ENCODE data around the gene MIDN.
A peak's percentile ranks its signal among the peaks of the same experiment; 100 is the strongest.

MIDN gene

DNA sequence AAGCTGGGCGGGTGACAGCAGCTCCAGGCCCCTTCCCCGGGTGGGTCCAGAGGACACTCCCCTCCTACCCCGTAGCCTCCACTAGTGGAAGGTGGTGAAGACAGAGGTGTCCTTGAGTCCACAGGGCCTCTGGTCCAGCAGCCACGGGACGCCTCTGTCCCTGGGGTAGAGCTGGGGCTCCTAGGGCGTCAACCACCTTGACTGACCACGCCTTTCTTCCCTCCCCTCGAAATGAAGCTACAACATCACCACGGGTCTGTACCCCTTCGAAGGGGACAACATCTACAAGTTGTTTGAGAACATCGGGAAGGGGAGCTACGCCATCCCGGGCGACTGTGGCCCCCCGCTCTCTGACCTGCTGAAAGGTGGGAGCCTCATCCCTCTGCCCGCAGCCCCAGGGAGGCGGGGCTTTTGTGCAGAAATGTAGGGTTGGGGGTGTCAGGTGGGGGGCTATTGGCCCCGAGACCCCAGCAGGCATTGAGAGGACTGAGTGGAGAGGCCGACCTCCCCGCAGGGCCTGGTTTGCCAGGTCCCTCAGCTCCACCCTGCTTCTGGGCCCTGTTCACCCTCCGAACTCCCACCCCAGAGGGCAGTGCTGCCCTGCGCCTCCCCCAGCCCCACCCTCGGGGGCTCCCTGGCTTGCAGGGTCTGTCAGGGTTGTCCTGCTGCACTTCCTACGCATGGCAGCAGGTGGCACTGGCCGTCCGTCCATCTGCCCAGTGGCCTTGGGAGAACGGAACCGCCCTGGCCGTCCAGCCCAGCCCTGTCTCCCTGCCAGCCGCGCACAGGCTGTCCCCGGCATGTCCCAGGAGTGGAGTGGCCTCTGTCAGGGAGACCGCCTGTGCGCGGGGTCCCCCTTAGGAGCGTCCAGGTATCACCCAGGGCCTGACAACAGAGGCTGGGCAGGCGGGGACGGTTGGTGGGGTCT lies 27.1 kb upstream of the MIDN start:
- peak; percentile 46 for DNase-seq (ENCODE audit: low read depth)

GRCh38 chr19:1221904-1222255 lies 26.5 kb upstream of the MIDN start:
- no peak for DNase-seq (ENCODE audit: low read depth)

DNA sequence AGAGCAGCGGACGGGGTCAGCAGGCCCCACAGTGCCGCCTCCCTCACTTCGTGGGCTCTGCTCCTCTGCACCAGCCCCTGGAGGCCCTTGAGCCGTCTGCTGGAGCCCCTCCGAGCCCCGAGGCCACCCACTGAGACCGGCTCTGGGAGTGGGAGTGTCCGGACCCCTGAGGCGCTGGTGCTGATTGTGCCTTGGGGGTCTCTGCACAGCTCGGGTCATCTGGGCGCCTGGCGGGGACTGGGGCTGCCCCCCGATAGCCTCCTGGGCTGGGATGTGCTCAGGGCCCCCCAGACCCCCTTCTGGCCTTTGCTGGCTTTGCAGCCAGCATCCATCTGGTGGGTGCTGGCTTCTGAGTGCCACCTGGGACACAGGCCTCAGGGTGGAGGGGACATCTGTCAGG lies 26.0 kb upstream of the MIDN start:
- no peak for DNase-seq (ENCODE audit: low read depth)

DNA sequence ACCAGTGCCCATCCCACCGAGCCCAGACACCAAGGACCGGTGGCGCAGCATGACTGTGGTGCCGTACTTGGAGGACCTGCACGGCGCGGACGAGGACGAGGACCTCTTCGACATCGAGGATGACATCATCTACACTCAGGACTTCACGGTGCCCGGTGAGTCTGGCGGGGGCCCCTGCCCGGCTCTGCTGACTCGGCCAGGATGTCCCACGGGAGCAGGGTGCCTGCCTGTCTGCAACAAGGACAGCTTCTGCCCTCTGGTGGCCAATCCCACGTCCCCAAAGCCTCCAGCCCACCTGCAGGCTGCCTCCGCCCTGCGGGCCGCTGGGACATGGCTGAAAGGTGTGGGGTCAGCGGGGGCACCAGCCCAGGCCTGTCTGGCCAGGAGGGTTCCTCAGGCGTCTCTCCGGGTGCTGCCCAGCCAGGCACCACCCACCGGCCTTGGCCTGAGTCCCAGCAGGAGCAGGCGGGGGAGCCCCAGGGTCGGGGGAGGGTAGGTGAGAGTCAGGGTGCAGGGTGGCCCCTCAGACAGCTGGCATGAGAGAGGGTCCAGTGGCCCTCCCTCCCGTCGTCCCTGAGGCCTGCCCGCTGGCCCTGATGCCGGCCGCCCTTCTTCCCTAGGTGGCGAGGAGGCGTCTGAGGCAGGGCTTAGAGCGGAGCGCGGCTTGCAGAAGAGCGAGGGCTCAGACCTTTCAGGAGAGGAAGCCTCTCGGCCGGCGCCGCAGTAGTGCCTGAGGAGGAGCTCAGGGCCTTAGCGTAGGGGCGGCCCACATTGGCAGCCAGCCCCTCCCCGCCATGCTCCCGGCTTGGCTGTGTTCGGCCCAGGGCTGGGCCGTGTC lies 25.1 kb upstream of the MIDN start:
- peak; percentile 44 for DNase-seq (ENCODE audit: low read depth)

GRCh38 chr19:1224047-1224825 lies 24.1 kb upstream of the MIDN start:
- DNase-seq (ENCODE audit: low read depth) = no peak

DNA sequence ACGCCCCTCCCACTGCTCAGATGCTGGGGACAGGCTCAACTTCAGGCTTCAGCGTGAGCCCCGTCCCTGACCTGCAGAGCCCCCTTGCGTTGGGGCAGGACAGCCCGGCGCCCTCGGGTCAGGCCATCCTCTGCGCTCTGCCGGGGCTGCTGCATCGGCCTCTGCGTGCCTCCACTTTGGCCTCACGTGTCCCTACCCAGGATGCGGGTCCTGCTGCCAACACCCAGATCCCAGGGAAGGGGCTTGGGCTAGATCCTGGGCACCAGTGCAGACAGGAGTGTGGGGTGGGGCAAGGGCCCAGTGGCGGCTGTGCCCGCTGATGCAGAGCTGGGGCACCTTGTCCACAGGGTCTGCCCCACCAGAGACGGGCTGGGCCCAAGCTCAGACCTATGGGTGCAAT lies 23.5 kb upstream of the MIDN start:
- DNase-seq (ENCODE audit: low read depth) = no peak

DNA sequence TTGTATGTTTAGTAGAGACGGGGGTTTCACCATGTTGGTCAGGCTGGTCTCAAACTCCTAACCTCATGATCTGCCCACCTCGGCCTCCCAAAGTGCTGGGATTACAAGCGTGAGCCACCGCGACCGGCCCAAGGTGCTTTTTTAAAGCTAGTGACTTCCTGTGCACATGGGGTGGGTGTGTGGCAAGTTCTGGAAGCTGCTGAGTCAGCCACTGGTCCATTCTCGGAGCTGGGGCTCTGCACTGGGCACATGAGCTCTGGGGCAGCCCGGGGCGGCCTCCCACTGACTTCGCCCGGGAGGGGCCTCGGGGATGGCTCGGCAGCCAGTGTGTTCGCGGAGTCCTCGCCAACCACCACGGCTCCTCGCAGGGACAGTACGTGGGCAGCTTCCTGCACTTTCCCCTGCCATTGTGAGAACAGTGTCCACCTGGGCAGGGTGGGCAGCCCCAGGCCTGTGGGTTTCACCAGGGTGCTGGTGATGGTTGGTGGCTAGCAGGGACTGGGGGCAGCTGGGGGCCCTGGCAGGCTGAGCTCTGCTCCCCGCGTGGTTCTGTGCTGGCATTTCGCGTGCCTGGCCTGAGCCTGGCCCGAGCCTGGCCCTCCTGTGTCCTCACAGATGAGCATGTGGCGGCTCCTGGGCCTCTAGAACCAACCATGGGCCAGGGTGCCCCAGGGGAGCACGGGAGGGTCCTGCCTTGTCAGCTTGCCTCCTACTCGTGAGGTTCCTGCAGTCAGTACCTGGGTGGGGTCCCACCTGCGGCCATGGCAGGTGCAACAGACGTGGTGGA lies 22.8 kb upstream of the MIDN start:
- peak; percentile 33 for DNase-seq (ENCODE audit: low read depth)

DNA sequence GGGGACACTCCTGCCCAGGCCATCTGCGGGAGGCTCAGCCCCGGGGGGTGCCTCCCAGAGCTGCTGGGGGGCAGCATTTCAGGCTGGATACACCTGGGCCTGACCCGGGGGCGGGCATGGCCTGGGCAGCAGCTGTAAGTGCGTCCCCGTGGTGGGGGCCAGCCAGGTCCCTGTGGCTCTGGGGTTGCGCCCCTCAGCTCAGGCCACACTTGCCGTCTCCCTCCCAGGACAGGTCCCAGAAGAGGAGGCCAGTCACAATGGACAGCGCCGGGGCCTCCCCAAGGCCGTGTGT lies 22.2 kb upstream of the MIDN start:
- no peak for DNase-seq (ENCODE audit: low read depth)

GRCh38 chr19:1226522-1227303 lies 21.7 kb upstream of the MIDN start:
- DNase-seq (ENCODE audit: low read depth) = no peak

GRCh38 chr19:1227304-1228054 lies 20.9 kb upstream of the MIDN start:
- DNase-seq (ENCODE audit: low read depth) = no peak

GRCh38 chr19:1228161-1228957 lies 20.0 kb upstream of the MIDN start:
- no peak for DNase-seq (ENCODE audit: low read depth)

GRCh38 chr19:1229056-1229923 lies 19.1 kb upstream of the MIDN start:
- no peak for DNase-seq (ENCODE audit: low read depth)

DNA sequence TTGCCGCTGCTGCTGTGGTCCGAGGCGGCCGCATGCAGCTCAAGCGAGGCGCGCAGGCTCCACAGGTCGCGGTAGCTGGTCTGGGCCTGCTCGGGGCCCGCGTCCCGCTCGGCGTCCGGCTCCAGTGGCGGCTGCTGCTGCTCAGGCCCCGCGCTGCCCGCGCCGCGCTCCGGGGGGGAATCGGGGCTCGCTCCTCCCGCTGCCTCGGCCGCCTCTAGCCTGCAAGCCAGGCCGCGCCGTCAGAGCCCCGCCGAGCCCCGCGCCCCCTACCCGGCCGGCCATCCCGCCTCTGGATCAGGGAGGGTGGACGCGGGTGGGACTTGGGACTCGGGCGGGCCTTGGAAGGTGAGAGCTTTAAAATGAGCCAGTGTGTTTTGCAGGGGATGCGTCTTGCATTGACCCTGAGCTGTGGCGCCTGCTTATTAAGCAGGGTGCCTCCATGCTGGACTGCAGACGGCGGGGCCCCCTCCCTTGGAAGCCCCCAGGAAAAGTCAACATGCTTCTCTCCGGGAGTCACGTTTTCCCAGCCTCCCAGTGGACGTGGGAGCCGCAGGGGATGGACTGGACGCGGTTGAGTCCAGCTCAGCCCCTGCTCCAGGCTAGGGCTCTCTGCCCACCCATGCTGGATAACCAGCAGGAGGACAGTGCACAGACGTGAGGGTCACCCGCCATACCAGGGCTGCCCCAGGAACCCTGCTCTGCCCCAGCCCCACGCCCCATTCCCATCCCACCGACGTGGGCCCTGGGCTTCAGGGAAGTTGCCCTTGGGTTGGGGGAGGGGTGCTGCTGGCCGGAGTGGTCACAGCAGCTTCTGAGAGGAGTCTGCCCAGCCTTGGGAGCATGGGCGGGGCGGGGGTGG lies 18.2 kb upstream of the MIDN start:
- no peak for DNase-seq (ENCODE audit: low read depth)

- DNase-seq (ENCODE audit: low read depth) = no peak
Measured at GRCh38 chr19:1230783-1231489, 17.4 kb upstream of the MIDN start.

GRCh38 chr19:1231729-1232637 lies 16.4 kb upstream of the MIDN start:
- no peak for DNase-seq (ENCODE audit: low read depth)

DNA sequence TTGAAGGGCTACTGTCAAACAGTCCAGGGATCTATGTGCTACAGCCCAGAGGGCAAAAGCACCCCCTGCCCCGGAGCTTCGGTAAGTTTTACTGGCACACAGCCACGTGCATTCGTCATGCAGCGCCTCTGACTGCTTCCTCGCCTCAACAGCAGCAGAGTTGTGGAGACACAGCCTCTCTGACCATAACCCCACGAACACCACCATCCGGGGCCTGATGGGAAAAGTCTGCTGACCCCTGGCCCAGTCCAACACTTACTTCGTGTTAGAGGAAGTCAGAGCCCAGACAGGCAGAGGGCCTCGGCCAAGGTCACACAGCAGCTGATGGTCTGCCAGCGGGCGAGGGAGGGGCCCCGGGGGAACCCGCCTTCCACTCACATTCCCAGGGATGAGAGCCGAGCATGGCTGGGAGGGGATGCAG lies 15.7 kb upstream of the MIDN start:
- DNase-seq (ENCODE audit: low read depth) = peak; percentile 77
